Measurements from ENCODE around the gene PZP. TPM values are rescaled to one million over a fixed set of nuclear protein-coding genes. Genes with fewer than 3 reads are reported as not detected.

Gene PZP
- total RNA-seq, 1 donor from 2014 or later = not detected

GRCh38 chr12:9104767-9105423 is 103.3 kb downstream of the PZP start:
- no peak overlapping the region for H3K4me2 ChIP-seq (ENCODE audit: low read length)

GRCh38 chr12:9104087-9104486 is 104.1 kb downstream of the PZP start:
- TF ChIP-seq CTCF (IDR thresholded peaks at IDR 0.05; ENCODE audit: insufficient read depth, low read depth, low read length) (no peak), EZH2 (IDR thresholded peaks at IDR 0.05; ENCODE audit: insufficient read depth, low read length) (no peak)
- Histone ChIP-seq H3K79me2 (ENCODE audit: insufficient read depth, low read length) (no peaks in the 10 kb centered on the region), H2AFZ (ENCODE audit: low read depth, low read length) (no peak overlapping the region), H3K4me3 (ENCODE audit: insufficient read depth, low read depth, low read length) (no peak overlapping the region), H3K27ac (ENCODE audit: low read depth, low read length) (no peak overlapping the region), H3K9ac (ENCODE audit: low read length) (no peak overlapping the region), H3K4me2 (ENCODE audit: low read length) (no peak overlapping the region), H3K36me3 (ENCODE audit: insufficient read depth, low read length) (no peaks in the 10 kb centered on the region), H3K27me3 (ENCODE audit: insufficient read depth, low read length) (no peaks in the 10 kb centered on the region), H4K20me1 (ENCODE audit: insufficient read depth, low read length) (no peaks in the 10 kb centered on the region), H3K9me3 (ENCODE audit: insufficient read depth, low read depth, low read length) (no peaks in the 10 kb centered on the region), H3K4me1 (ENCODE audit: insufficient read depth, low read length) (no peaks in the 10 kb centered on the region)
- no peaks in the 10 kb centered on the region for H3K36me3 Mint-ChIP-seq (ENCODE audit: low read depth, unreplicated experiment)
- DNase-seq (ENCODE audit: low read depth) = no peak
- H3K4me1 Mint-ChIP-seq (ENCODE audit: low read depth, unreplicated experiment) = no peaks in the 10 kb centered on the region
- H3K27me3 Mint-ChIP-seq (ENCODE audit: low read depth, unreplicated experiment) = no peaks in the 10 kb centered on the region
- H3K27ac Mint-ChIP-seq (ENCODE audit: unreplicated experiment) = no peak overlapping the region
- no peak overlapping the region for H3K4me3 Mint-ChIP-seq (ENCODE audit: unreplicated experiment)
- no peaks in the 10 kb centered on the region for H3K9me3 Mint-ChIP-seq (ENCODE audit: unreplicated experiment)
- no peak for FAIRE-seq

More at GRCh38 chr12:9104767-9105423, 103.3 kb downstream of the PZP start:
- H3K9ac ChIP-seq (ENCODE audit: low read length) = no peak overlapping the region
- H4K20me1 ChIP-seq (ENCODE audit: insufficient read depth, low read length) = no peaks in the 10 kb centered on the region
- no peak for TF ChIP-seq CTCF (IDR thresholded peaks at IDR 0.05; ENCODE audit: insufficient read depth, low read depth, low read length)
- no peak for TF ChIP-seq EZH2 (IDR thresholded peaks at IDR 0.05; ENCODE audit: insufficient read depth, low read length)
- no peaks in the 10 kb centered on the region for H3K27me3 ChIP-seq (ENCODE audit: insufficient read depth, low read length)
- H3K79me2 ChIP-seq (ENCODE audit: insufficient read depth, low read length) = no peaks in the 10 kb centered on the region
- H3K36me3 ChIP-seq (ENCODE audit: insufficient read depth, low read length) = no peaks in the 10 kb centered on the region
- no peak overlapping the region for H3K27ac Mint-ChIP-seq (ENCODE audit: unreplicated experiment)
- no peak for DNase-seq (ENCODE audit: low read depth)
- no peaks in the 10 kb centered on the region for H3K9me3 Mint-ChIP-seq (ENCODE audit: unreplicated experiment)
- FAIRE-seq = no peak
- H3K36me3 Mint-ChIP-seq (ENCODE audit: low read depth, unreplicated experiment) = no peaks in the 10 kb centered on the region
- H3K4me3 Mint-ChIP-seq (ENCODE audit: unreplicated experiment) = no peak overlapping the region
- H3K4me1 ChIP-seq (ENCODE audit: insufficient read depth, low read length) = no peaks in the 10 kb centered on the region
- no peaks in the 10 kb centered on the region for H3K4me1 Mint-ChIP-seq (ENCODE audit: low read depth, unreplicated experiment)
- no peaks in the 10 kb centered on the region for H3K9me3 ChIP-seq (ENCODE audit: insufficient read depth, low read depth, low read length)
- H3K27me3 Mint-ChIP-seq (ENCODE audit: low read depth, unreplicated experiment) = no peaks in the 10 kb centered on the region
- H2AFZ ChIP-seq (ENCODE audit: low read depth, low read length) = no peak overlapping the region
- no peak overlapping the region for H3K27ac ChIP-seq (ENCODE audit: low read depth, low read length)
- no peak overlapping the region for H3K4me3 ChIP-seq (ENCODE audit: insufficient read depth, low read depth, low read length)

Measured in astrocyte (in vitro differentiated cells and primary cell).